GM23338 (cell line): ENCODE results near the gene LY6G6D. TPM values are rescaled to one million over a fixed set of nuclear protein-coding genes. Genes with fewer than 3 reads are reported as not detected.

Experiments
- ATAC-seq: fragments of 200-7000 bp; cut with Tn5 transposase; 3 replicates; pipeline ENCODE4 v1.9.1; 2020
- DNase-seq: peaks from one replicate; pipeline ENCODE4 v3.0.0-alpha.2; 2015; ENCODE audit warnings: low spot score
- H2AFZ ChIP-seq: fragments of 200-600 bp; sonication (generic); 2 replicates; pipeline ENCODE4 v1.8.0; 2016; ENCODE audit warnings: antibody characterized with exemption, mild to moderate bottlenecking, moderate library complexity
- H3F3A ChIP-seq: fragments of 200-600 bp; sonication (generic); replicated peaks from 2 replicates; pipeline ENCODE4 v1.8.0; 2017; ENCODE audit warnings: antibody characterized with exemption, mixed run types, low read depth
- H3K27ac ChIP-seq: fragments of 200-600 bp; sonication (generic); 2 replicates; pipeline ENCODE4 v1.6.1; 2016; ENCODE audit warnings: low read depth
- H3K27me3 ChIP-seq: fragments of 200-600 bp; sonication (generic); 2 replicates; pipeline ENCODE4 v1.8.0; 2016; ENCODE audit warnings: mild to moderate bottlenecking, mixed run types, moderate library complexity; ENCODE audit not compliant: insufficient read depth
- H3K36me3 ChIP-seq: fragments of 200-600 bp; sonication (generic); 2 replicates; pipeline ENCODE4 v1.8.0; 2016; ENCODE audit warnings: mild to moderate bottlenecking; ENCODE audit not compliant: insufficient read depth
- H3K4me1 ChIP-seq: fragments of 200-600 bp; sonication (generic); 2 replicates; pipeline ENCODE4 v1.8.0; 2016; ENCODE audit warnings: mild to moderate bottlenecking, moderate library complexity; ENCODE audit not compliant: insufficient read depth
- H3K4me2 ChIP-seq: fragments of 200-600 bp; sonication (generic); 2 replicates; pipeline ENCODE4 v1.7.1; 2017; ENCODE audit warnings: mixed run types
- H3K4me3 ChIP-seq: fragments of 200-600 bp; sonication (generic); 2 replicates; pipeline ENCODE4 v1.6.1; 2016; ENCODE audit warnings: mixed run types
- H3K79me2 ChIP-seq: fragments of 200-600 bp; sonication (generic); replicated peaks from 2 replicates; pipeline ENCODE4 v1.8.0; 2017; ENCODE audit warnings: mild to moderate bottlenecking; ENCODE audit not compliant: insufficient read depth
- H3K9me2 ChIP-seq: fragments of 200-600 bp; sonication (generic); 2 replicates; pipeline ENCODE4 v1.8.0; 2017; ENCODE audit not compliant: insufficient read depth
- H4K20me1 ChIP-seq: fragments of 200-600 bp; sonication (generic); replicated peaks from 2 replicates; pipeline ENCODE4 v1.8.0; 2017; ENCODE audit warnings: mild to moderate bottlenecking; ENCODE audit not compliant: insufficient read depth
- H3K27ac Mint-ChIP-seq: 2 replicates; pipeline ENCODE4 v1.8.0; 2020; ENCODE audit warnings: inconsistent platforms, mild to moderate bottlenecking, moderate library complexity, mixed read lengths
- H3K27me3 Mint-ChIP-seq: 3 replicates; pipeline ENCODE4 v1.8.0; 2022; ENCODE audit warnings: low read depth, mild to moderate bottlenecking, moderate library complexity, mixed read lengths, inconsistent platforms; ENCODE audit not compliant: insufficient read depth, poor library complexity
- H3K36me3 Mint-ChIP-seq: 3 replicates; pipeline ENCODE4 v1.8.0; 2021; ENCODE audit warnings: low read depth, mild to moderate bottlenecking, inconsistent platforms, moderate library complexity, mixed read lengths
- H3K4me1 Mint-ChIP-seq: 3 replicates; pipeline ENCODE4 v1.8.0; 2020; ENCODE audit warnings: mild to moderate bottlenecking, inconsistent platforms, mixed read lengths
- H3K4me3 Mint-ChIP-seq: 3 replicates; pipeline ENCODE4 v1.8.0; 2021; ENCODE audit warnings: moderate library complexity, mild to moderate bottlenecking, inconsistent platforms, mixed read lengths
- H3K9me3 Mint-ChIP-seq: 3 replicates; pipeline ENCODE4 v1.8.0; 2020; ENCODE audit warnings: moderate library complexity, mild to moderate bottlenecking, inconsistent platforms, mixed read lengths
- CREB1 ChIP-seq: fragments of 250-450 bp; sonication (Bioruptor Pico); IDR thresholded peaks from 2 replicates; pipeline ENCODE4 v1.5.0; 2020; ENCODE audit warnings: low read depth, mild to moderate bottlenecking, moderate library complexity
- CTCF ChIP-seq, 2 experiments: fragments of 200-600 bp in 1 of 2; sonication (generic) in 1 of 2; conservative IDR thresholded peaks; 2 replicates each; pipeline versions ENCODE4 v1.5.1 to v1.6.1; 2016 to 2017; ENCODE audit warnings: antibody characterized with exemption in 2 of 2, low read depth in 2 of 2, mild to moderate bottlenecking in 2 of 2, moderate library complexity in 1 of 2
- ETS1 ChIP-seq: IDR thresholded peaks from 2 replicates; pipeline ENCODE4 v1.6.1; 2016; ENCODE audit warnings: antibody characterized with exemption
- EZH2 ChIP-seq: fragments of 200-600 bp; sonication (generic); IDR thresholded peaks from one replicate; pipeline ENCODE4 v1.8.0; 2017; ENCODE audit warnings: antibody characterized with exemption, mild to moderate bottlenecking, low read depth; ENCODE audit not compliant: unreplicated experiment
- EZH2phosphoT487 ChIP-seq: fragments of 200-600 bp; sonication (generic); IDR thresholded peaks from one replicate; pipeline ENCODE4 v1.8.1; 2018; ENCODE audit warnings: antibody characterized with exemption; ENCODE audit not compliant: unreplicated experiment
- JUNB ChIP-seq: IDR thresholded peaks from one replicate; pipeline ENCODE4 v1.6.1; 2016; ENCODE audit warnings: antibody characterized with exemption; ENCODE audit not compliant: unreplicated experiment
- NANOG ChIP-seq: IDR thresholded peaks from 2 replicates; pipeline ENCODE4 v1.6.1; 2016; ENCODE audit warnings: antibody characterized with exemption, borderline replicate concordance
- POLR2AphosphoS5 ChIP-seq: IDR thresholded peaks from 2 replicates; pipeline ENCODE4 v1.6.1; 2016; ENCODE audit warnings: antibody characterized with exemption, low read depth
- REST ChIP-seq: IDR thresholded peaks from one replicate; pipeline ENCODE4 v1.6.1; 2018; ENCODE audit warnings: antibody characterized with exemption; ENCODE audit not compliant: unreplicated experiment
- STAT1 ChIP-seq: IDR thresholded peaks from one replicate; pipeline ENCODE4 v1.6.1; 2016; ENCODE audit warnings: antibody characterized with exemption; ENCODE audit not compliant: unreplicated experiment
- ZNF114 ChIP-seq: fragments of 250-450 bp; sonication (Bioruptor Pico); IDR thresholded peaks from 2 replicates; pipeline ENCODE4 v1.5.0; 2020; ENCODE audit warnings: mild to moderate bottlenecking, moderate library complexity
- ZNF331 ChIP-seq: fragments of 250-450 bp; sonication (Bioruptor Pico); IDR thresholded peaks from 2 replicates; pipeline ENCODE4 v1.5.0; 2020; ENCODE audit warnings: low read depth, mild to moderate bottlenecking, moderate library complexity
- polyA plus RNA-seq: library from polyadenylated mRNA; unstranded; fragments of >200 nt; fragmentation: Nextera tagmentation; extraction: Ambion mirVana; gene quantifications from 2 replicates; pipeline ENCODE4 v1.2.1, GENCODE V29; 2016
- total RNA-seq: library from RNA; depleted of rRNA; stranded (reverse); fragments of >200 nt; shearing (Covaris generic); gene quantifications from 2 replicates; pipeline ENCODE4 v1.2.3, GENCODE V29; 2014

LY6G6D gene
- total and polyA plus RNA-seq, 2 experiments from 2014 or later = not detected

GRCh38 chr6:31705931-31706330 lies 9.2 kb upstream of the LY6G6D start (continued):
- TF ChIP-seq REST = no peak

- Mint-ChIP-seq H3K4me3 (no peak within 1 kb of the TSS), H3K36me3 (no peaks in the 10 kb centered on the region; the same call in 2 of the 3 replicates), H3K9me3 (no peaks in the 10 kb centered on the region), H3K4me1 (peaks cover 11% of the 10 kb centered on the region), H3K27me3 (peaks cover 14% of the 10 kb centered on the region), H3K27ac (no peak within 1 kb of the TSS)
- no peaks in the 10 kb centered on the region for H3K36me3 ChIP-seq
- H3K27me3 ChIP-seq = no peaks in the 10 kb centered on the region
- H3K4me1 ChIP-seq = peaks cover 5% of the 10 kb centered on the region; the same call in 1 of the 2 replicates
- no peaks in the 10 kb centered on the region for H3K9me2 ChIP-seq
- H3K79me2 ChIP-seq = peaks cover 7% of the 10 kb centered on the region; the same call in 1 of the 2 replicates
- H3F3A ChIP-seq = peaks cover 3% of the 10 kb centered on the region; the same call in 1 of the 2 replicates
- ATAC-seq (no peak), DNase-seq (no peak)
- H3K4me2 ChIP-seq = no peak within 1 kb of the TSS
- H3K27ac ChIP-seq = no peak within 1 kb of the TSS
- no peak within 1 kb of the TSS for H2AFZ ChIP-seq
- no peak within 1 kb of the TSS for H3K4me3 ChIP-seq
- no peaks in the 10 kb centered on the region for H4K20me1 ChIP-seq
- no peak for TF ChIP-seq EZH2
- no peak for TF ChIP-seq ZNF331 (CRISPR knock-in tag)
- TF ChIP-seq REST = no peak
- no peak for TF ChIP-seq CREB1 (CRISPR knock-in tag)
- TF ChIP-seq STAT1 = no peak
- no peak for TF ChIP-seq ZNF114 (CRISPR knock-in tag)
- TF ChIP-seq JUNB = no peak
- TF ChIP-seq CTCF (conservative IDR thresholded peaks at IDR 0.05; ENCODE audit: low read depth in 2 of 2) = no peak
- no peak for TF ChIP-seq EZH2phosphoT487
- TF ChIP-seq NANOG = no peak
- TF ChIP-seq ETS1 = no peak
- TF ChIP-seq POLR2AphosphoS5 = no peak
Measured at GRCh38 chr6:31706599-31706998, 8.5 kb upstream of the LY6G6D start, which contains the start of gene LY6G6F. Gene LY6G6F (plus strand): TSS chr6:31706866. CDS start chr6:31706907, 41 bp downstream.
